NCI-H2171 (cell line): Measurements from ENCODE around the gene ARSI.
"Not testable (repeated sequence)": the region's sequence is repeated elsewhere in the genome, so short reads cannot be mapped to it uniquely, and the experiment has no call there.

Experiments
- DNase-seq: peaks from one replicate; lab custom pipeline; 2025; lab: John Stamatoyannopoulos, UW

The ARSI gene

DNA sequence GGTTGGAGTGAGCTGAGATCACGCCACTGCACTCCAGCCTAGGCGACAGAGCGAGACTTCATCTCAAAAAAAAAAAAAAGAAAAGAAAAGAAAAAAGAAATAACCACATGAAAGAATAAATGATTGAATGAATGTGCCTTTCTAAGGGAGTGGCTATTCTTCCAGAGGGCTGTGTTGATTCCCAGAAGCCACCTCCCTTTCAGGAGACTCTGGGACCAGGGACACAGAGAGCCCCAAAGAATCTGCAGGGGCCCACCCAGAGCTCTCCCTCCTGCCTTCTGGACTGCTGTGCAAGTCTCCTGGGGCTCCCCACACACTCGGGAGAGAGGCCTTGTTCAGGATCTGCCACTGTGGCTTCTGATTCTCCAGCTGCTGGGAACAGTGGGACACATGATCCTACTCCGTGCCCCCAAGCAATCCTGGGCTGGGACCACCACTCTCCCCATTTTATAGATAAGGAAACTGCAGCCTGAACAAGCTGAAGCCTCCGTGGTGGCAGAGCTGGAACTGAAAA, 36.8 kb downstream of the ARSI start:
- DNase-seq: no peak

DNA sequence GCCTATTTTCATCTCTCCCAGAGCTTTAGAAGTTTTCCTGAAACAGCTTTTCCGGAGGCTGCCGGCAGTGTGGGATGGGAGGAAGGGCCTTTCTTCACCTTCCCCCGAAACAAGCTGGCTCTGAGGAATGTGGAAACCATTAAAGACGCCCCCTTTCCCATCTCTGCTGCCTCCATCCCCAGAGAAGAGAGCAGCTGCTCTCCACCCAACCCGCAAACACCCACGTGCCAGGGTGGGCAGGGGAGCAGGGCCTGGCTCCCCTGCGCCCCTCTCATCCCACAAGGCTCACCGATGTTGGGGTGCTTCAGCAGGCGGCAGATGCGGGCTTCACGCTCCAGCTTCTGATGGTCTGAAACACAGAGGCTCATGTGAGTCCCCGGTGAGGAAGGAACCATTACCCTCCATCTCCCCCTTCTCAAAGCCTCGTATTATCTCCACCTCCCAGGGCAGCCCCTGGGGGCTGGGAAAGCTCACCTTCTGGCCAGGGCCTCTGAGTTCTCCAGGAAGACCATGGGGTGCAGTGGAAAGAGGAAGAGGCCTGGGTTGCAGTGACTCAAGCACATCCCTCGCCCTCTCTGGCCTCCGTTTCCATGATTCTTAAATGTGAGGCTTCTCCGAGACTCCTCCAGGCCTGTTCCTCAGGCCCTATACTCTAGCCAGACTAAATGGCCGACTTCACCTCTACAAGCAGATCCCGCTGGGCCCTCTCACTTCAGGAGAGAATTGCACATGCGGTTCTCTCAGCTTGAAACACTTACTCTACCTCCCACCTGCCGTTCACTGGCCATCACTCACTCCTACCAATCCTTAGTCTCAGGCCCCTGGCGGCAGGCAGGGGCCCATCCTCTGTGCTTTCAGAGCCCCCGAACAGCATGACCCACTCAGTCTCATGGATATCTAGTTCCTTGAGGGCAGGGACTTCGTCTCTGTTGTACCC, 37.8 kb downstream of the ARSI start:
- no peak for DNase-seq

- DNase-seq: peak; percentile 27
Observed at GRCh38 chr5:150263801-150264621, 38.7 kb downstream of the ARSI start.

GRCh38 chr5:150263375-150263775, 39.3 kb downstream of the ARSI start:
- no peak for DNase-seq

DNA sequence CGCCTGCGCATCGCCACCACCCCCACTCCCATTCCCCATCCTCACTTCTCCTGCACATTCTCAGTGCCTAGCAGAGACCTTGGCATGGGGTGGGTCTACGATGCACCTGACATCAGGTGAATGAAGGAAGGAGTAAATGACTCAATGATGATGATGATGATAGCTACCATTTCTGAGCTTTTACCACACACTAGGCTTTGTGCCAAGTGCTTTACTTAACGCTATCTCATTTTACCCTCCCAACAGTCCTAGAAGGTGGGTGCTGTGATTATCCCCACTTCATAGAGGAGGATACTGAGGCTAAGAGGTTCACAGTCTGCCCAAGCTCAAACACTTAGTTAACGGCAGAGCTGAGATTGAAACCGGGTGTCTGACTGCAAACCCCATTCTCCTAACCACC, 40.2 kb downstream of the ARSI start:
- no peak for DNase-seq

DNA sequence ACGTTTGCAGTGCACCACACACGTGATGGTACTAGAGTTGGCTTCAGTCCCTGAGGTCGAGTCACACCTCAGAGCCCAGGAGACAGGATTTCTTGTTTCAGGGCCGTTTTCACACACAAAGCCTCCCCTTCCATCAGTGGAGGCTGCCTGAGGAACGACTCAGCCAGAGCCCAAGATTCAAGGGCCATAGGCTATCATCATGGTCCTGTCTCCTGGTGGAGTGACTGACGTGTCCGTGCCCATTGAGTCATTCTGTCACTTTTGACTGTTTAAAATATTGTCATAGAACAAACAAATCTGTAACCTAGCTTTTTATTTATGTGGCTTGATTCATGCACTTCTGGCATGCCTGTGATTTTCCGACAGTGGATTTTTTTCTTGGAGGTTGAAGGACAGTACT, 41.5 kb downstream of the ARSI start:
- DNase-seq: no peak

DNA sequence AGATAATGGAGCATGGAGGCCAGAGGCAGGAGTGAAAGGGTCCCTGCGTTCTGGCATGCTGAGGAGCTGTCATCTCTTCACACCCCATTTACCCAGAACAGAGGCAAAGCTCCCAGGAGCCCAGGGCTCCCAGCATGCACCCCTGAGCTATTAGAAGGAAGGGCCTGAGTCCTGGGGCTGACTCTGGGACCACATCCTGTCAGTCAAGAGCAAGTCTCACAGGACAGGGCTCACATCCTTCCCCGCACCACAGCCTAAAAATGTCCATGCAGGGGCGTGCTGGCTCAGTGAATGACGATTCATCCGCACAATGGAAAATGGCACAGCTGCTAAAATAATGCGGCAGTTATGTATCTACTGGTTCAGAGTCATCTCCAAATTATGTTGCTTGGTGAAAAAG, 44.6 kb downstream of the ARSI start:
- DNase-seq: no peak

DNA sequence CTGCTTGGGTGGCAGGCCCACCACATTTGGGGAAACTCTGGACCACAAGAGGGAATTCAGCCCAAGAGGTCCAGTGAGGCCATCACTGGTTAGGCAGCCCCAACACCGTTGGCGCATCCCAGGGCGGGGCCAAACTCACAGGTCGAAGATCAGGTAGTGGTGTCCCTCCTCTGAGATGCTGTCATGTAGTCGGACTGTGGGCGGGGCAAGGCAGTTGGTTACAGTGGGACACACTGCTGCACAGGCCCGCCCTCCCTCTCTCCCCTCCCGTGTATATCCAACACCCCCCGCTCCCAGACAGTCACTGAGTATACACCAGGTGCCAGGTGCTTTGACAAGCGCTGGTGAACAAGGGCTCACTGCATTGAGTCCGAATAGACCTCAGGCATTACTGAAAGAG, 45.3 kb downstream of the ARSI start:
- DNase-seq: no peak

DNA sequence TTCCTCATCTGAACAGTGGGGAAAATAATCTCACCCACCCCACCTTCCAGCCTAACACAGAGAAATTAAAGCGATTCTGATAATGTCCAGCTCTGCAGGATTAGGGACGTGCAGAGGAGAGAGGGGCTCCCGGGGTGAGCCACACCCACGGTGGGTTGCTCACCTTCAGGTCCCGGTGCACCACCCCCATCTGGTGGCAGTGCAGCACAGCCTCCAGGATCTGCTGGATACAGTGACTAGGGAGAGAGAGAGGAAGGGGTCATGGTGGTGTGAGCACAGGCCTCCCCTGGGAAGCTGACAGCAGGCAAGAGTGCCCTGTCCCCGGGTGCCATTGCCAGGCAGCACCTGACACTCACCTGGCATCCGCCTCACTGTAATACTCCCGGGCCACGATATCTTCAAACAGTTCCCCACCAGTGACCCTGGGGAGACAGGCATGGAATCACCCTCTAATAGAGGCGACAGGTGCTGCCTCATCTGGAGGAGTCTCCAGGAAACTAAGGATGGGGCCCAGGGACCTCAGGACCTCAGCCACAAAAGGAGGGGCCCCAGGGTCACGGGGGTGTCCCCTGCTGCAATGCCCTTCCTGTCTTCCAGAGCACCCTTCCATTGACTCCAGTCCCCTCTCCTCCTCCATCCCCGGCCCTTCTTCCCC, 46.2 kb downstream of the ARSI start:
- no peak for DNase-seq

DNA sequence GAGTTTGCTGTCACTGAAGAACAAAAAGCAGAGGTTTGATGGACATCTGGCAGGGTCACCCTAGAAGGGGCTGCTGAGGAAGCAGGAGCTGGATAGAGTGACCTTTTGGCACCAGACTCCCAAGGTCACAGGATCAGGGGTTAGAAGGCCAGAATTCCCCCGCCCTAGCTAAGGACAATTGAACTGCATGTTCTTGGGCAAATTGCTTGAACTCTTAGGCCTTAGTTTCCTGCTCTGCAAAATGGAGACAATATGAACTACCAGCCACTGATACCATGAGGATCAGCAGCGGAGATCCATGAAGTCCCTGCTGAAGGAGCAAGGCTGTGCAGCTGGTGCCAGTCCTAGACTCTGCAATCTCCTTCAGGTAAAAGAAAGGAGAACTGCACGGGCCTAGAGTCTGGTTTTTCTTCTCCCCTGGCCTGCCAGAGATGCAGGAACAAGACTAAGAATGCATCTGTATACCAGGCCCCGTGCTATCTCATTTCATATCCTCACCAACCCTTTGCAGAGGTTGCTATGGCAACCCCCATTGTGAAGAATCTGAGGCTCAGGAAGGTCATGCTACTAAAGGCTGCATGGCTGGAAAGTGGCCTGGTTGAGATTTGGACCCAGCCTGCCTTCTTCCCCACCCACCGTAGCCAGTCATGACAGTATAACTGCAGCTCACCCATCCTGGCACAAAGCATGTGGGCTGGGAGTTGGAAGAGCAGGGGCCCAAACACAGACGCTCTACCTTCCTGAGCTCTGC, 46.9 kb downstream of the ARSI start:
- DNase-seq: no peak

- no peak for DNase-seq
Observed at GRCh38 chr5:150254774-150255173, 47.9 kb downstream of the ARSI start.

DNA sequence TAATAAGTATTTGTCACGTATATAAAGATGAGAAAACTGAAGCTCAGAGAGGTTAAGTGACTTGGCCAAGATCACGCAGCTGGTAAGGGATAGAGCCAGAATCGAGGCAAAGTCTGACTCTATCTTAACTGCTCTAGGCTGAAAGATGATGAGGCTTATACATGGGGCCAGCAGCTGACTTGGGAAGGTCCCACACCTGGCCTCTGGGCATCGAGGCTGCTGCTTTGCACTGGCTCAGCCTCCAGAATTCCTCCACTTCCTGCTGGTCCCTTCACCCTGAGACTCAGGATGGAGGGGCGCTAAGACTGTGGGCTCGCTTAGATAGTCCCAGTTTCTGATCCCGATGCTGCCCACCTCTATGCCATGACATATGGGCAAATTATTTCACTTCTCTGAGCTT, 48.3 kb downstream of the ARSI start:
- no peak for DNase-seq

DNA sequence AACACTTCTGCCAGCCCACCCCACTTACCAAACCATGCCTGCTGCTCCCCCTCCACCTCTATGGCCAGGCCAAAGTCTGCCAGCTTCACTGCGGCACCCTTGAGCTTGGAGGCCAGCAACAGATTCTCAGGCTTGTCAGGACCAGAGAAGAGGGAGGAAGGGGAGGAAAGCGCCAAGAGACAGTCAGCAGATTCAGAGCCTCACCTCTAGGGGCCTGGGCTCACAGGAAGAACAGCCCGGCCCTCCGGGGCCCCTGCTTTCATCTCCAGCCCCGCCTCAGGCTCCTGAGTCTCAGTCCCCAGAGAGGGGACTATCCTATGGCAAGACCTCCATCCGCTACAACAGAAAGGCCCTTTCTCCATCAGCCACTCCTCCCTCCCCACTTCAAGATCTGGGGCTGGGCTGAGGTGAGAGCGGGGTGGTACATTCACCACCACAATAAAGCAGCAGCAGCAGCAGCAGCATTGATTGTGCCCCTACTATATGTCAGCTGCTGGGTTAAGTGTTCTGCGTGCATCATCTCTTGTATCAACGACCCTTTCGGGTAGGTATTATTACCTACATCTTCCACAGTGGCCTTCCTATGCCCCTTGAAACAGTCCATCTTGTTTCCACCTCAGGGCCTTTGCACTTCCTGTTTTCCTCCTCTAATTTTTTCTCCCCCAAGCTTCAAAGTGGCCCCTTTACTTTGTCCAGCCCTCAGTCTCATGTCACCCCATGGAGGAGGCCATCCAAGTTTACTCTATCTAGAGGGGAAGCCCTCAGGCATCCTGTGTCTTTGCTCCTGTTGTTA, 49.1 kb downstream of the ARSI start:
- no peak for DNase-seq

DNA sequence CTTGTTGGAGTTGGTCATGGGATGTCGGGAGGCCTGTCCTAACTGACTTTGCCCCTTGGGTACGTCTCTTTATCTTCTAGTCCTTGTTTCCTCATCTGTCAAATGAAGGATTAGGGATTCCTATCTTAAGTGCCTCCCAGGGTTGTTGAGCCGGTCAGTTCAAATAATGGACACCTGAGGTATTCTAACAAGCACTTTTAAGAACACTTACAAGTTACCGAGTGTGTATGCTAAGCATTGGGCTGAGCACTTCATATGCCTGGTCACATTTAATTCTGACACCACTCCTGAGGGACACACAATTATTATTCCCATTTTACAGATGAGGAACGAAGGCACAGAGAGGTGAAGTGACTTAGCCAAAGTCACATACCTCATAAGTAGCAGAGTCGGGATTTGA, 50.2 kb downstream of the ARSI start:
- no peak for DNase-seq

GRCh38 chr5:150251504-150251903, 51.2 kb downstream of the ARSI start:
- DNase-seq: no peak

DNA sequence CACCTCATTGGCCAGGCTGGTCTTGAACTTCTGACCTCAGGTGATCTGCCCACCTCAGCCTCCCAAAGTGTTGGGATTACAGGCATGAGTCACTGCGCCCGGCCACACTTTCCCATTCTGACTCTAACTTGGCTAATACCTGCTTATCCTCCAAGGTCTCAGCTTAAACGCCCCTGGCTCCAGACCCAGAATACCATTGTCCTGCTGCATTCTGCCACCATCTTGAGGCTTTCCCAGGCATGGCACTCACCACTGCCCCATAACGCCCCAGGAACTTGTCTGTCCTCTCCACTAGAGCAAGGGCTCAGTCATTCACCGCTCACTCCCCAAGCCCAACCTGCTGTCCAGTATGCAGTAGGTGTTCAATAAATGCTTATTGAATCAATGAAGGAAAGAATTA, 53.0 kb downstream of the ARSI start:
- DNase-seq: no peak

GRCh38 chr5:150248946-150249345, 53.8 kb downstream of the ARSI start:
- DNase-seq: no peak

DNA sequence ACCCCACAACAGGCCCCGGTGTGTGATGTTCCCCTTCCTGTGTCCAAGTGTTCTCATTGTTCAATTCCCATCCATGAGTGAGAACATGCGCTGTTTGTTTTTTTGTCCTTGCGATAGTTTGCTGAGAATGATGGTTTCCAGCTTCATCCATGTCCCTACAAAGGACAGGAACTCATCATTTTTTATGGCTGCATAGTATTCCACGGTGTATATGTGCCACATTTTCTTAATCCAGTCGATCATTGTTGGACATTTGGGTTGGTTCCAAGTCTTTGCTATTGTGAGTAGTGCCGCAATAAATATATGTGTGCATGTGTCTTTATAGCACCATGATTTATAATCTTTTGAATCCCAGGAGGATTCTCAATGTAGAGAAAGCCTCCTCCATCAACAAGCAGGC, 54.2 kb downstream of the ARSI start:
- DNase-seq: not testable (repeated sequence)

GRCh38 chr5:150247726-150248125, 55.0 kb downstream of the ARSI start:
- no peak for DNase-seq

DNA sequence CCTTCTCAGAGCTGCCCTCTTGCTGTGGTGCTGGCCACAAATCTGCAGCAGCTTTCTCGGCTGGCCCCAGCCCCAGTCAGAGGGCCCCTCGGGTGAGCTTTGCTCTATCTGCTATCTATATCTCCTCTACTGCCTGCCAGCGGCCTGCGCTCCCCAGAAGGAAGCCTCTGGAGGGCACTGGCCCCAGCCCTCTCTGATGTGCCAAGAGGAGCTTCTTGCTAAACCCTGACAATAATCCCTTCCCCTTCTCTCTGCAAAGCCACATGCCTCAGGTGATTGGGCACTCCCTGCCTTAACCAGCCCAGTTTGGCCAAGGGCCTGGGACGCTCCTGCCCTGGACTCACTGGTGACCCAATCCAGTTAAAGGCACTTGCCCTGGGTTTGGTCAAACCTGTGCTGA, 55.9 kb downstream of the ARSI start:
- DNase-seq: no peak

GRCh38 chr5:150246429-150246828, 56.3 kb downstream of the ARSI start:
- DNase-seq: no peak
